Activated CD4-positive, alpha-beta T cell treated with anti-CD3 and anti-CD28 coated beads, Interleukin-2, amount 50 U/mL, for 4 hours (primary cell): ENCODE data around the gene CTBP1.

Experiments used
- DNase-seq, 2 experiments: peaks; one replicate each; pipeline ENCODE4 v3.0.0-alpha.2; 2020

The CTBP1 gene

GRCh38 chr4:1236103-1236641 lies 12.8 kb downstream of the CTBP1 start:
- DNase-seq: no peak

GRCh38 chr4:1235381-1236102 lies 13.4 kb downstream of the CTBP1 start:
- DNase-seq: no peak

GRCh38 chr4:1234811-1235292 lies 14.1 kb downstream of the CTBP1 start:
- no peak for DNase-seq

GRCh38 chr4:1234309-1234695 lies 14.6 kb downstream of the CTBP1 start:
- no peak for DNase-seq

- DNase-seq: no peak
Measured at GRCh38 chr4:1233641-1234308, 15.2 kb downstream of the CTBP1 start.

- DNase-seq: no peak
Measured at GRCh38 chr4:1232661-1233621, 16.0 kb downstream of the CTBP1 start.

- DNase-seq: no peak
Measured at GRCh38 chr4:1231637-1232360, 17.1 kb downstream of the CTBP1 start.

- DNase-seq: no peak
Measured at GRCh38 chr4:1230971-1231636, 17.8 kb downstream of the CTBP1 start.

GRCh38 chr4:1230316-1230715 lies 18.6 kb downstream of the CTBP1 start:
- DNase-seq: no peak

- no peak for DNase-seq
Measured at GRCh38 chr4:1229117-1229849, 19.6 kb downstream of the CTBP1 start.

- DNase-seq: no peak
Measured at GRCh38 chr4:1227816-1228215, 21.1 kb downstream of the CTBP1 start.

- DNase-seq: no peak
Measured at GRCh38 chr4:1226598-1226997, 22.3 kb downstream of the CTBP1 start.

- DNase-seq: no peak
Measured at GRCh38 chr4:1226144-1226481, 22.8 kb downstream of the CTBP1 start.

- no peak for DNase-seq
Measured at GRCh38 chr4:1225272-1226143, 23.4 kb downstream of the CTBP1 start.

GRCh38 chr4:1223841-1224809 lies 24.8 kb downstream of the CTBP1 start:
- DNase-seq: no peak

- no peak for DNase-seq
Measured at GRCh38 chr4:1222938-1223690, 25.8 kb downstream of the CTBP1 start.

GRCh38 chr4:1222036-1222789 lies 26.7 kb downstream of the CTBP1 start:
- no peak for DNase-seq
